Neural crest cell (in vitro differentiated cells): ENCODE results near the gene SDK1. TPM values are rescaled to one million over a fixed set of nuclear protein-coding genes. Genes with fewer than 3 reads are reported as not detected.

Experiments
- DNase-seq: peaks from one replicate; pipeline ENCODE4 v3.0.0; 2021; ENCODE audit warnings: low read depth, mixed read lengths, low spot score
- H3K27ac Mint-ChIP-seq: one replicate; pipeline ENCODE4 v1.8.0; 2021; ENCODE audit warnings: mild to moderate bottlenecking, mixed read lengths; ENCODE audit not compliant: unreplicated experiment
- H3K27me3 Mint-ChIP-seq: 2 replicates; pipeline ENCODE4 v1.8.0; 2021; ENCODE audit warnings: low read depth, mild to moderate bottlenecking, mixed read lengths
- H3K36me3 Mint-ChIP-seq: 2 replicates; pipeline ENCODE4 v1.8.0; 2021; ENCODE audit warnings: low read depth, mild to moderate bottlenecking, mixed read lengths
- H3K4me1 Mint-ChIP-seq: 2 replicates; pipeline ENCODE4 v1.8.0; 2021; ENCODE audit warnings: mixed read lengths
- H3K4me3 Mint-ChIP-seq: one replicate; pipeline ENCODE4 v1.8.0; 2021; ENCODE audit warnings: mild to moderate bottlenecking, mixed read lengths
- H3K9me3 Mint-ChIP-seq: 2 replicates; pipeline ENCODE4 v1.8.0; 2021; ENCODE audit warnings: mixed read lengths
- total RNA-seq: library from RNA; stranded (reverse); gene quantifications from 2 replicates; pipeline ENCODE4 v1.2.1, GENCODE V29; 2021
- TF ChIP-seq, protein P1 (sequence below): fragments of 200-600 bp; sonication (generic); conservative IDR thresholded peaks from 2 replicates; pipeline ENCODE4 v1.5.0; 2021; ENCODE audit warnings: antibody characterized with exemption, mild to moderate bottlenecking

Gene SDK1
- total RNA-seq, 1 donor from 2014 or later, result 11.6 TPM

DNA sequence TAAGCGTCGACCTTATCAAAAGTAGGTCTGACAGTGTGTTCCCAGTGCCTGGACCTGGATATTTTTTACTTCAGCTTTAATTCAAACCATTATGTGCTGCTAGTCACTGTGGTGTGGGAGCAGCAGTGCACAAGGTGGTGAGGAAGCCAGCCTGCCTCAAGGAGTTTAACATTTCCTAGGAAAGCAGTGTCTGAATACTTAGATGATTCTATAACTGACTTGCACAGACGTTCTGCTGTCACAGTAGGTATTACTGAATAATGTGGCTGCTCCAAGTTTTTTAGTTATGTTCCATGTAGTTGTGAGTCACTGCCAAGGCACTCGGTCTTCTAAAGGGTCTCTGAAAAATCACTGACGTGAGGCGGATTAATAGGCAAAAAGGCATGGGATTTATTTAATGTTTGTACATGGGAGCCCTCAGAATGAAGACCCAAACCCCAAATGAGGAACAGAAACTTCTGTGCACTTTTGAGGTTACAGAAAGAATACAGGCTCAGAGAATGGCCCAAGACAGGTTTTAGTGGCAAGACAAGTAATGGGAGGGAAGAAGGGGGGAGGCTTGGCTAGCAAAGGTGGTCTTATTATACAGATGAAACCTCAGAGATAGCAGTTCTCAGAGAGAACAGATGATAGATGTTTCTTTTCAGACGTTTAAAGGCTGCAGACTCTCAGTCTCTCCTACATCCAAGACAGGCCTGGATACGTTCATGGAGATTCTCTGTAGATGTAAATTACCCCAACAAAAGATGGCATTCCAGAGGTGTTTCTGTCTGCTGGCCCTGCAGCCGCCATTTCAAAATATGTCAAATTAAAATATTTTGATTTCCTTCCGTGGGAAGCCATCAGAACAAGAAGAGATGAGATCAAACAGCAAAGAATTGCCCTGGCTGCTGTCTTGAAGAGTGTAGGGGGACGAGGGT, 209.3 kb downstream of the SDK1 start:
- H3K27me3 Mint-ChIP-seq, result no peaks in the 10 kb centered on the region
- H3K27ac Mint-ChIP-seq, result no peak overlapping the region
- H3K36me3 Mint-ChIP-seq, result peaks cover 17% of the 10 kb centered on the region
- peaks cover 9% of the 10 kb centered on the region for H3K4me1 Mint-ChIP-seq
- no peak for DNase-seq
- TF ChIP-seq, protein P1, sequence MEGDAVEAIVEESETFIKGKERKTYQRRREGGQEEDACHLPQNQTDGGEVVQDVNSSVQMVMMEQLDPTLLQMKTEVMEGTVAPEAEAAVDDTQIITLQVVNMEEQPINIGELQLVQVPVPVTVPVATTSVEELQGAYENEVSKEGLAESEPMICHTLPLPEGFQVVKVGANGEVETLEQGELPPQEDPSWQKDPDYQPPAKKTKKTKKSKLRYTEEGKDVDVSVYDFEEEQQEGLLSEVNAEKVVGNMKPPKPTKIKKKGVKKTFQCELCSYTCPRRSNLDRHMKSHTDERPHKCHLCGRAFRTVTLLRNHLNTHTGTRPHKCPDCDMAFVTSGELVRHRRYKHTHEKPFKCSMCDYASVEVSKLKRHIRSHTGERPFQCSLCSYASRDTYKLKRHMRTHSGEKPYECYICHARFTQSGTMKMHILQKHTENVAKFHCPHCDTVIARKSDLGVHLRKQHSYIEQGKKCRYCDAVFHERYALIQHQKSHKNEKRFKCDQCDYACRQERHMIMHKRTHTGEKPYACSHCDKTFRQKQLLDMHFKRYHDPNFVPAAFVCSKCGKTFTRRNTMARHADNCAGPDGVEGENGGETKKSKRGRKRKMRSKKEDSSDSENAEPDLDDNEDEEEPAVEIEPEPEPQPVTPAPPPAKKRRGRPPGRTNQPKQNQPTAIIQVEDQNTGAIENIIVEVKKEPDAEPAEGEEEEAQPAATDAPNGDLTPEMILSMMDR, result no peak
- H3K4me3 Mint-ChIP-seq, result no peak overlapping the region
- H3K9me3 Mint-ChIP-seq, result peaks cover 13% of the 10 kb centered on the region

DNA sequence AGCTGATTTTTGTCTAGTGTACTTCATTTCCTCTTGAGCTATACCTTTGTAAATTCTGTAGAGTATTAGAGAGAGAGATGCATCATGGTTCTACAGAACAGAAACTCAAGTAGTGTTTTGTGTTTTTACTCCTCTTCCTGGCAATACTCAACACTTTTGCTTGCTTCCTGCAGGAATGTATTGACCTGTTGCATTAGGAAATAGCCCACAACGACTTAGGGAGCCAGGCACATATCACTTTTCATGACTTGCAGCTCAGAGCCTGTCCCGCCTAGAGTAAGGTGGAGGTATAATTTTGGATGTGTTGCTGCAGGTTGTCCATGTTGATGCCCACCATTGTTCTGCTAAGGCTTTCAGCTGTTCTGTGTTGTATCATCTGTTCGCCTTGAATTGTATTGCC, 216.3 kb downstream of the SDK1 start:
- DNase-seq, result no peak
- no peaks in the 10 kb centered on the region for H3K36me3 Mint-ChIP-seq
- TF ChIP-seq, protein P1, result no peak
- no peaks in the 10 kb centered on the region for H3K9me3 Mint-ChIP-seq
- H3K4me1 Mint-ChIP-seq, result no peaks in the 10 kb centered on the region
- no peaks in the 10 kb centered on the region for H3K27me3 Mint-ChIP-seq
- no peak overlapping the region for H3K27ac Mint-ChIP-seq
- H3K4me3 Mint-ChIP-seq, result no peak overlapping the region

DNA sequence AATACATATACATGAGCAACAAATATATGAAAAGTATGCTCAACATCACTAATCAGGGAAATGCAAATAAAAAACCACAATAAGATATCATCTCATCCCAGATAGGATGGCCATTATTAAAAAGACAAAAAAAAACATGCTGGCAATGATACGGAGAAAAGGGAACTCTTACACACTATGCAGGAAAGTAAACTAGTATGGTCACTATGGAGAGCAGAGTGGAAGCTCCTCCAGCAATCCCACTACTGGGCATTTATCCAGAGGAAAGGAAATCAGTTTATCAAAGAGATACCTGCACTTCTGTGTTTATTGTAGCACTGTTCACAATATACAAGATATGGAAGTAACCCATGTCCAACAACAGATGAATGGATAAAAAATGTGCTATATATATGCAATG, 217.5 kb downstream of the SDK1 start:
- no peaks in the 10 kb centered on the region for H3K36me3 Mint-ChIP-seq
- H3K4me1 Mint-ChIP-seq, result no peaks in the 10 kb centered on the region
- H3K27me3 Mint-ChIP-seq, result no peaks in the 10 kb centered on the region
- H3K4me3 Mint-ChIP-seq, result no peak overlapping the region
- H3K9me3 Mint-ChIP-seq, result no peaks in the 10 kb centered on the region
- H3K27ac Mint-ChIP-seq, result no peak overlapping the region
- DNase-seq, result no peak
- TF ChIP-seq, protein P1, result no peak

DNA sequence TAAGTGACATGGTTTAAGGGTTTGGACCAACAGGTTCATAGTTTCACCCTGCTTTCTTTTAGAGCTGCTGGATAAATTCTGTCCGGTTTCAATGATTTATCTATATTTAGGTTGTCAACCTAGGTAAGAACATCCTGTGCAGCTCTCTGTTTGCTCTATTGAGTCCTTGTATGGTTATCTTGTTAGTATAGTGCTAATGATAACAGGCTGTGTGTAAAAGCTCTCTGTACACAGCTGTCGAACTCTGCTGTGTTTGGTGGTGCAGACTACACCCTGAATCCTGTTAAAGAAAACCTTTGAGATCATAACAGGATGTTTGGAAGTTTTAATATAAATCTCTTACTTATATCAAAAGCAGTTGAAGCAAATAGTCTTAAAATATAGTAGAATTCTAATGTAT, 219.2 kb downstream of the SDK1 start:
- DNase-seq, result no peak
- Mint-ChIP-seq H3K27me3 (no peaks in the 10 kb centered on the region), H3K36me3 (no peaks in the 10 kb centered on the region), H3K27ac (no peak overlapping the region), H3K4me3 (no peak overlapping the region), H3K4me1 (no peaks in the 10 kb centered on the region), H3K9me3 (no peaks in the 10 kb centered on the region)
- TF ChIP-seq, protein P1, result no peak

DNA sequence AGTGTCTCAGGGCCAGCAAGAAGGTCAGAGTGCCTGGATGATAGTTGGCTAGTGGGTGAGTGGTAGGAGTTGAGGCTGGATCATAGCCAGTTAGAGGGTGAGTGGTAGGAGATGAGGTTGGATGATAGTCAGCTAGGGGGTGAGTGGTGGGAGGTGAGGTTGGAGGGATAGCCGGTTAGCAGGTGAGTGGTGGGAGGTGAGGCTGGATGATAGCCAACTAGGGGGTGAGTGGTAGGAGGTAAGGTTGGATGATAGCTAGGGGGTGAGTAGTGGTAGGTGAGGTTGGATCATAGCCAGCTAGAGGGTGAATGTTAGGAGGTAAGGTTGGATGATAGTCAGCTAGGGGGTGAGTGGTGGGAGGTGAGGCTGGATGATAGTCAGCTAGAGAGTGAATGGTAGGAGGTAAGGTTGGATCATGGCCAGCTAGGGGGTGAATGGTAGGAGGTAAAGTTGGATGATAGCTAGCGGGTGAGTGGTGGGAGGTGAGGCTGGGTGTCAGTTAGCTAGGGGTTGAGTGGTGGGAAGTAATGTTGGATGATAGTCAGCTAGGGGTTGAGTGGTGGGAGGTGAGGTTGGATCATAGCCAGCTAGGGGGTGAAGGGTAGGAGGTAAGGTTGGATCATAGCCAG, 226.6 kb downstream of the SDK1 start:
- H3K9me3 Mint-ChIP-seq, result peaks cover 3% of the 10 kb centered on the region
- no peaks in the 10 kb centered on the region for H3K36me3 Mint-ChIP-seq
- H3K4me3 Mint-ChIP-seq, result no peak overlapping the region
- no peak overlapping the region for H3K27ac Mint-ChIP-seq
- H3K27me3 Mint-ChIP-seq, result no peaks in the 10 kb centered on the region
- no peak for DNase-seq
- H3K4me1 Mint-ChIP-seq, result no peaks in the 10 kb centered on the region
- TF ChIP-seq, protein P1, result no peak
